PC-3 (cell line): Measurements from ENCODE around the gene MED15. TPM values are rescaled to one million over a fixed set of nuclear protein-coding genes. Genes with fewer than 3 reads are reported as not detected.

Source experiments
- ATAC-seq: fragments of 200-7000 bp; cut with Tn5 transposase; 2 replicates; pipeline ENCODE4 v1.9.1; 2020; ENCODE audit warnings: mild to moderate bottlenecking, moderate library complexity
- BruUV-seq: library from RNA; stranded (reverse); fragments of 400-500 nt; replicated peaks from 2 replicates; lab custom pipeline; 2021; lab: Mats Ljungman, UMichigan
- CTCF ChIA-PET: fragments of 300-600 bp; sonication (Branson Sonifier 250); formaldehyde crosslinking; loops from one replicate; lab custom pipeline; 2022; ENCODE audit warnings: antibody characterized with exemption; lab: Charles Lee
- POLR2A ChIA-PET: fragments of 300-600 bp; sonication (Branson Sonifier 250); formaldehyde crosslinking; loops from one replicate; lab custom pipeline; 2022; ENCODE audit warnings: antibody characterized with exemption; ENCODE audit not compliant: unreplicated experiment; lab: Charles Lee
- DNase-seq: peaks from one replicate; pipeline ENCODE4 v3.0.0-alpha.2; 2015
- H2AFZ ChIP-seq: fragments of 300-600 bp; sonication (generic); 2 replicates; pipeline ENCODE4 v1.6.0; 2016; ENCODE audit warnings: antibody characterized with exemption, low read length
- H3F3A ChIP-seq: fragments of 300-600 bp; sonication (generic); one replicate; pipeline ENCODE4 v1.6.0; 2017; ENCODE audit warnings: antibody characterized with exemption, low read length, control low read depth, mild to moderate bottlenecking; ENCODE audit not compliant: unreplicated experiment
- H3K27ac ChIP-seq: fragments of 300-600 bp; sonication (generic); 2 replicates; pipeline ENCODE4 v1.5.1; 2016; ENCODE audit warnings: mild to moderate bottlenecking, low read length
- H3K27me3 ChIP-seq: fragments of 300-600 bp; sonication (generic); 2 replicates; pipeline ENCODE4 v1.6.1; 2016; ENCODE audit warnings: low read length, mixed read lengths
- H3K36me3 ChIP-seq: fragments of 300-600 bp; sonication (generic); 2 replicates; pipeline ENCODE4 v1.6.1; 2016; ENCODE audit warnings: low read depth, mixed run types, low read length, mixed read lengths
- H3K4me1 ChIP-seq: fragments of 300-600 bp; sonication (generic); 2 replicates; pipeline ENCODE4 v1.5.1; 2016; ENCODE audit warnings: low read length; ENCODE audit not compliant: insufficient read depth
- H3K4me2 ChIP-seq: fragments of 300-600 bp; sonication (generic); 2 replicates; pipeline ENCODE4 v1.6.0; 2016; ENCODE audit warnings: low read length
- H3K4me3 ChIP-seq: fragments of 300-600 bp; sonication (generic); 2 replicates; pipeline ENCODE4 v1.5.1; 2016; ENCODE audit warnings: mild to moderate bottlenecking, low read length, mixed read lengths
- H3K79me2 ChIP-seq: fragments of 300-600 bp; sonication (generic); 2 replicates; pipeline ENCODE4 v1.6.1; 2017; ENCODE audit warnings: low read length, mixed read lengths
- H3K9ac ChIP-seq: fragments of 300-600 bp; sonication (generic); 2 replicates; pipeline ENCODE4 v1.6.0; 2016; ENCODE audit warnings: mild to moderate bottlenecking, low read length
- H3K9me2 ChIP-seq: fragments of 300-600 bp; sonication (generic); replicated peaks from 2 replicates; pipeline ENCODE4 v1.6.1; 2016; ENCODE audit warnings: mixed run types, low read length, mixed read lengths
- H3K9me3 ChIP-seq: fragments of 300-600 bp; sonication (generic); 2 replicates; pipeline ENCODE4 v1.6.1; 2016; ENCODE audit warnings: low read length, mixed read lengths
- H4K20me1 ChIP-seq: fragments of 300-600 bp; sonication (generic); 2 replicates; pipeline ENCODE4 v1.6.1; 2016; ENCODE audit warnings: low read length, mixed read lengths
- EZH2 ChIP-seq: fragments of 300-600 bp; sonication (generic); IDR thresholded peaks from one replicate; pipeline ENCODE4 v1.6.1; 2017; ENCODE audit warnings: antibody characterized with exemption, mild to moderate bottlenecking, low read length; ENCODE audit not compliant: unreplicated experiment
- EZH2phosphoT487 ChIP-seq: fragments of 300-600 bp; sonication (generic); IDR thresholded peaks from 2 replicates; pipeline ENCODE4 v1.6.1; 2018; ENCODE audit warnings: mild to moderate bottlenecking, antibody characterized with exemption, low read length, borderline replicate concordance
- intact Hi-C: fragments of 100-400 bp; cut with micrococcal nuclease; formaldehyde crosslinking; loops from 2 replicates; pipeline ENCODE4 v1.9.0; 2023
- total RNA-seq: library from RNA; depleted of rRNA; stranded (reverse); fragments of >200 nt; gene quantifications from 2 replicates; pipeline ENCODE4 v1.2.3, GENCODE V29; 2014; rRNA removed
- TF ChIP-seq, protein P1 (sequence below): fragments of 300-600 bp; sonication (generic); conservative IDR thresholded peaks from 2 replicates; pipeline ENCODE4 v1.5.1; 2017; ENCODE audit warnings: antibody characterized with exemption, low read depth, mild to moderate bottlenecking, low read length

The MED15 gene
- total RNA-seq, 1 experiment from 2014 or later: 55.9 TPM

DNA sequence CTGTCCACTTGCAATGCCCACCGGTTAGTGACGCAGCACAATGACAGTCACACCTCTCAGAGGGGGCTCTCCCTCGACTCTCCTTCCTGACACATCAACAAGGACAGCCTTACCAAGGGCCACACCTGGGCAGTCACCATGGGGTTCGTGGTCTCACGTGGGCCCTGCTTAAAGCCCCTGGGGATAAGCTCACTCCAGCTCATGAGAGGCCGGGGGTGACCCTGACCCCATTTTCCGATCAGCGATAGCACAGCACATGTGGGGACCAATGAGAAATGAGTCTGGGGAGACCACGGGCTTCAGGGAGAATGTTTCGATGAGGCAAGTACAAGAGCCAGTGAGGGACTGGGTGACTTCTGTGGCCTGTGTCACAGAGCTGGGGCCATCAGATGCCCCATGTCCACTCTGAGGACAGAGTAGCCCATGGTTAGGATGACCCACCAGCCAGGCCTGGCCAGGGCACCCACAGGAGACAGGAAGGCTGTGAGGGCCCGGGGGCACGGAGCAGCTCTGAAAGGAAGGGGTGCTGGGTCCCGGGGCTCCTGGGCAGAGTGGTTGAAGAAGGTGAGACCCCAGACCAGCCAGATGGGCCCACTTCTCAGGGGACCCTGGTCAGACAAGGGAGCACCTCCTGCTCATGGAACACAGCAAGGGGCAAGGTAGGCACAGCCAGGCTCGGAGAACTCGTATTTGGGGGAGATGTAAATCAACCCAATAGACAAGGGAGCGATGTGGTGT, 128.8 kb downstream of the MED15 start:
- no peaks in the 10 kb centered on the region for H3K4me1 ChIP-seq
- CTCF ChIA-PET: no interaction called here
- no peaks in the 10 kb centered on the region for H4K20me1 ChIP-seq
- no TSS peak for BruUV-seq
- no peaks in the 10 kb centered on the region for H3K36me3 ChIP-seq
- H3K9ac ChIP-seq: no peak overlapping the region
- intact Hi-C loops: no loop called here
- TF ChIP-seq, protein P1, sequence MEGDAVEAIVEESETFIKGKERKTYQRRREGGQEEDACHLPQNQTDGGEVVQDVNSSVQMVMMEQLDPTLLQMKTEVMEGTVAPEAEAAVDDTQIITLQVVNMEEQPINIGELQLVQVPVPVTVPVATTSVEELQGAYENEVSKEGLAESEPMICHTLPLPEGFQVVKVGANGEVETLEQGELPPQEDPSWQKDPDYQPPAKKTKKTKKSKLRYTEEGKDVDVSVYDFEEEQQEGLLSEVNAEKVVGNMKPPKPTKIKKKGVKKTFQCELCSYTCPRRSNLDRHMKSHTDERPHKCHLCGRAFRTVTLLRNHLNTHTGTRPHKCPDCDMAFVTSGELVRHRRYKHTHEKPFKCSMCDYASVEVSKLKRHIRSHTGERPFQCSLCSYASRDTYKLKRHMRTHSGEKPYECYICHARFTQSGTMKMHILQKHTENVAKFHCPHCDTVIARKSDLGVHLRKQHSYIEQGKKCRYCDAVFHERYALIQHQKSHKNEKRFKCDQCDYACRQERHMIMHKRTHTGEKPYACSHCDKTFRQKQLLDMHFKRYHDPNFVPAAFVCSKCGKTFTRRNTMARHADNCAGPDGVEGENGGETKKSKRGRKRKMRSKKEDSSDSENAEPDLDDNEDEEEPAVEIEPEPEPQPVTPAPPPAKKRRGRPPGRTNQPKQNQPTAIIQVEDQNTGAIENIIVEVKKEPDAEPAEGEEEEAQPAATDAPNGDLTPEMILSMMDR: no peak
- no peaks in the 10 kb centered on the region for H3K27me3 ChIP-seq
- no peak for DNase-seq
- no peak for ATAC-seq
- no peak overlapping the region for H2AFZ ChIP-seq
- H3F3A ChIP-seq: no peaks in the 10 kb centered on the region
- no peak overlapping the region for H3K27ac ChIP-seq
- H3K4me2 ChIP-seq: no peak overlapping the region
- H3K9me3 ChIP-seq: no peaks in the 10 kb centered on the region
- H3K79me2 ChIP-seq: no peaks in the 10 kb centered on the region
- H3K9me2 ChIP-seq: no peaks in the 10 kb centered on the region
- POLR2A ChIA-PET: no interaction called here
- H3K4me3 ChIP-seq: no peak overlapping the region

DNA sequence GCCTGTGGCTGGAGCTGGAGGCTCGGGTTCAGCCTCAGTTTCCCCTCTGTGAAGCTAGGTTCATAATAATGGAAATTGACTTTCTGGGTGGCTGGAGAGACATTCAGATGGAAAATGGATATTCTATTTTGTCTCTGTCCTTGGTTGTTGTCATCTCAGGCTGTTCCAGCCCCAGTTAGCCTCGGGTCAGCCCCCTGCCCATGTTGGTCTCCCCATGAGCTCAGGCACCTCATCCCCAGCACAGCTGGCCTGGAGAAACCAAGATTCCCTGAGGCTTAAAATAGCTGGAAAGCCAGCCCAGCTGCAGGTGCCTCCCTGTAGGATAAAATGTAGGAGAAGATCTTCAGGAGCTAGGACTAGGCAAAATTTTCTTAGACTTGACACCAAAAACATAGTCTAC, 129.5 kb downstream of the MED15 start:
- H3K4me1 ChIP-seq: no peaks in the 10 kb centered on the region
- no peak overlapping the region for H3K27ac ChIP-seq
- H3K27me3 ChIP-seq: no peaks in the 10 kb centered on the region
- H3F3A ChIP-seq: no peaks in the 10 kb centered on the region
- H3K9me2 ChIP-seq: no peaks in the 10 kb centered on the region
- ChIA-PET POLR2A (no interaction called here), CTCF (no interaction called here)
- DNase-seq (no peak), ATAC-seq (no peak)
- intact Hi-C loops: no loop called here
- no peaks in the 10 kb centered on the region for H3K36me3 ChIP-seq
- no TSS peak for BruUV-seq
- H3K79me2 ChIP-seq: no peaks in the 10 kb centered on the region
- no peak overlapping the region for H3K4me2 ChIP-seq
- no peak overlapping the region for H2AFZ ChIP-seq
- no peak overlapping the region for H3K4me3 ChIP-seq
- H4K20me1 ChIP-seq: no peaks in the 10 kb centered on the region
- no peak overlapping the region for H3K9ac ChIP-seq
- H3K9me3 ChIP-seq: no peaks in the 10 kb centered on the region
- TF ChIP-seq EZH2 (no peak), EZH2phosphoT487 (no peak)
- TF ChIP-seq, protein P1: no peak

Other genes with a start within 250 kb of the MED15 start
- 10.4 and 12.2 TPM in 2 replicates for gene RTN4R, start 239.3 kb upstream of the MED15 start, total RNA-seq
- 78.1 and 84.8 TPM in 2 replicates for gene DGCR6L, start 187.6 kb upstream of the MED15 start, total RNA-seq
- 11.1 and 18.5 TPM in 2 replicates for gene ZNF74, start 113.5 kb upstream of the MED15 start, total RNA-seq
- gene SCARF2, start 69.8 kb upstream of the MED15 start, total RNA-seq: 2.7 and 5.4 TPM in 2 replicates
- 14.8 TPM in 2 replicates for gene KLHL22, start 11.8 kb upstream of the MED15 start, total RNA-seq